SK-N-MC (cell line): ENCODE data around the gene TMEM39B.

Experiments used
- EZH2 ChIP-seq: fragments of 200-600 bp; sonication (generic); IDR thresholded peaks from one replicate; pipeline ENCODE4 v1.6.1; 2017; ENCODE audit warnings: antibody characterized with exemption
- FOXP2 ChIP-seq: optimal IDR thresholded peaks from 2 replicates; pipeline ENCODE3; 2011; ENCODE audit warnings: mild to moderate bottlenecking, moderate library complexity; ENCODE audit not compliant: insufficient read depth; ENCODE audit errors: extremely low read length, control extremely low read depth
- POLR2AphosphoS5 ChIP-seq: IDR thresholded peaks from 2 replicates; pipeline ENCODE4 v1.6.1; 2012; ENCODE audit warnings: mild to moderate bottlenecking, low read depth, low read length, borderline replicate concordance

GRCh38 chr1:32128964-32129363 lies 56.2 kb downstream of the TMEM39B start:
- no peak for TF ChIP-seq FOXP2
- no peak for TF ChIP-seq EZH2
- TF ChIP-seq POLR2AphosphoS5, result no peak
